Transverse colon (tissue), 4 donors: Measurements from ENCODE around the gene PGM2. TPM values are rescaled to one million over a fixed set of nuclear protein-coding genes. Genes with fewer than 3 reads are reported as not detected.

Experiments used
- DNase-seq: peaks from one replicate; pipeline ENCODE4 v3.0.0-alpha.2; 2019
- H3K27ac ChIP-seq, 4 donors: fragments of 200-600 bp; sonication (generic); 2 replicates each; pipeline ENCODE4 v1.5.1; 2016 to 2018; ENCODE audit warnings: inconsistent platforms in 4 of 4
- H3K27me3 ChIP-seq: fragments of 200-600 bp; sonication (generic); 2 replicates; pipeline ENCODE4 v1.5.1; 2017; ENCODE audit warnings: inconsistent platforms
- H3K36me3 ChIP-seq, 4 donors: fragments of 200-600 bp; sonication (generic); 2 replicates each; pipeline ENCODE4 v1.5.1; 2017 to 2019; ENCODE audit warnings: inconsistent platforms in 4 of 4
- H3K4me1 ChIP-seq, 4 donors: fragments of 200-600 bp; sonication (generic); 2 replicates each; pipeline ENCODE4 v1.5.1; 2017 to 2020; ENCODE audit warnings: inconsistent platforms in 4 of 4
- H3K4me3 ChIP-seq, 4 donors: fragments of 200-600 bp; sonication (generic); 1 replicate in 1 of 4; 2 replicates in 3 of 4; pipeline versions ENCODE4 v1.5.1 to v1.6.1; 2017 to 2019; ENCODE audit warnings: inconsistent platforms in 4 of 4
- H3K9me3 ChIP-seq, 2 donors: fragments of 200-600 bp; sonication (generic); 2 replicates each; pipeline ENCODE4 v1.5.1; 2017 to 2019; ENCODE audit warnings: inconsistent platforms in 2 of 2
- EP300 ChIP-seq: sonication (generic); formaldehyde crosslinking; IDR thresholded peaks from one replicate; pipeline ENCODE4 v1.6.1; 2017; ENCODE audit warnings: antibody characterized with exemption, low read depth
- POLR2A ChIP-seq: fragments of 450-650 bp; IDR thresholded peaks from one replicate; pipeline ENCODE4 v1.6.1; 2016; ENCODE audit warnings: antibody characterized with exemption, mild to moderate bottlenecking, moderate library complexity
- POLR2AphosphoS5 ChIP-seq, 3 donors: sonication (generic); formaldehyde crosslinking; IDR thresholded peaks; one replicate each; pipeline ENCODE4 v1.6.1; 2016; ENCODE audit warnings: antibody characterized with exemption in 3 of 3
- WGBS, 2 donors: methylation state at CpG; one replicate each; pipeline ENCODE4 v1.1.5; 2018; ENCODE audit warnings: low coverage in 1 of 2; 5-methylcytosine and 5-hydroxymethylcytosine counted together
- in situ Hi-C, 4 donors: fragments of 200-750 bp; cut with MboI; loops; one replicate each; pipeline versions ENCODE4 v1.15.0 to v1.15.1; 2017; ENCODE audit warnings: low sequenced_read_pairs in 3 of 4, low pct_ligation_motif_present in 1 of 4, low pct_unique_long_range_greater_than_20kb in 1 of 4
- intact Hi-C: fragments of 100-400 bp; cut with DNase I; formaldehyde crosslinking; loops from one replicate; pipeline ENCODE4 v1.15.1; 2023; ENCODE audit warnings: low total_unique reads
- total RNA-seq, 4 donors: library from RNA; depleted of rRNA; stranded (reverse); fragments of >200 nt; gene quantifications; one replicate each; pipeline ENCODE4 v1.1.0, GENCODE V29; 2016
- TF ChIP-seq, protein P1 (sequence below), 5 experiments: fragments of 200-600 bp in 3 of 5; fragments of 450-650 bp in 2 of 5; sonication (generic) in 3 of 5; IDR thresholded peaks; 1 replicate in 2 of 5; 2 replicates in 3 of 5; pipeline ENCODE4 v1.5.1; 2016 to 2017; ENCODE audit warnings: antibody characterized with exemption in 5 of 5, inconsistent platforms in 3 of 5, mild to moderate bottlenecking in 2 of 5, moderate library complexity in 1 of 5

Gene PGM2
- total RNA-seq, 4 donors from 2014 or later = 5.8 to 21.0 (median 14.7) TPM

DNA sequence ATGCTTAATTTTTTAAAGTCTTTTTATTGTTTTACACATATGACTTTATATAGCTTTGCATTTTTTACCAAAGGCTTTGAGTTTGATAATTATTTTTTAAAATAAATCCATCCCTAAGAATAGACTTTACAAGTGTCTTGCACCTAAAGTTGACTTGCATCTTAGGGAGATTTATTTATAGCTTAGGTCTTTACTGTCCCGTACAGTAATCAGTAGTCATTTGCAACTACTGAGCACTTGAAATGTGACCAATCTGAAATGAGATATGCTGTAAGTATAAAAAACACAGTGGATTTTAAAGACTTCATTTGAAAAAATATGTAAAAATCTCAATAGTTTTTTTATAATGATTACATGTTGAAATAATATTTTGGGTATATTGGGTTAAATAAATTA, 83.6 kb downstream of the PGM2 start:
- DNase-seq = no peak
- Histone ChIP-seq H3K9me3 (no peaks in the 10 kb centered on the region), H3K36me3 (no peaks in the 10 kb centered on the region), H3K27ac (no peak overlapping the region), H3K4me3 (no peak overlapping the region), H3K4me1 (peaks cover 0 to 10% (median 4%) of the 10 kb centered on the region in 4 donors), H3K27me3 (no peaks in the 10 kb centered on the region)
- intact Hi-C loops = no loop called here
- in situ Hi-C loops = no loop called here
- TF ChIP-seq POLR2AphosphoS5 (IDR thresholded peaks at IDR 0.05) (no peak), POLR2A (no peak), EP300 (no peak)
- TF ChIP-seq, protein P1, sequence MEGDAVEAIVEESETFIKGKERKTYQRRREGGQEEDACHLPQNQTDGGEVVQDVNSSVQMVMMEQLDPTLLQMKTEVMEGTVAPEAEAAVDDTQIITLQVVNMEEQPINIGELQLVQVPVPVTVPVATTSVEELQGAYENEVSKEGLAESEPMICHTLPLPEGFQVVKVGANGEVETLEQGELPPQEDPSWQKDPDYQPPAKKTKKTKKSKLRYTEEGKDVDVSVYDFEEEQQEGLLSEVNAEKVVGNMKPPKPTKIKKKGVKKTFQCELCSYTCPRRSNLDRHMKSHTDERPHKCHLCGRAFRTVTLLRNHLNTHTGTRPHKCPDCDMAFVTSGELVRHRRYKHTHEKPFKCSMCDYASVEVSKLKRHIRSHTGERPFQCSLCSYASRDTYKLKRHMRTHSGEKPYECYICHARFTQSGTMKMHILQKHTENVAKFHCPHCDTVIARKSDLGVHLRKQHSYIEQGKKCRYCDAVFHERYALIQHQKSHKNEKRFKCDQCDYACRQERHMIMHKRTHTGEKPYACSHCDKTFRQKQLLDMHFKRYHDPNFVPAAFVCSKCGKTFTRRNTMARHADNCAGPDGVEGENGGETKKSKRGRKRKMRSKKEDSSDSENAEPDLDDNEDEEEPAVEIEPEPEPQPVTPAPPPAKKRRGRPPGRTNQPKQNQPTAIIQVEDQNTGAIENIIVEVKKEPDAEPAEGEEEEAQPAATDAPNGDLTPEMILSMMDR (IDR thresholded peaks at IDR 0.05) = no peak
- 26 to 80% methylated on average over 1 of the region's 1 CpG for WGBS, 2 donors

Other genes with a start within 250 kb of the PGM2 start
- 100 to 1,000 TPM in 2 of 4 donors, 10 to 100 TPM in 1, 1 to 10 TPM in 1; 9.2 to 192 (median 107) TPM for gene RELL1, start 140.3 kb upstream of the PGM2 start, total RNA-seq
- gene TBC1D1, start 64.4 kb downstream of the PGM2 start, total RNA-seq = 100 to 1,000 TPM; 122 to 258 (median 139) TPM
- 1 to 10 TPM in 2 of 4 donors, not detected in 2; 2.6 to 3.8 TPM for gene PTTG2, start 133.7 kb downstream of the PGM2 start, total RNA-seq